Glutamatergic neuron (in vitro differentiated cells): ENCODE measurements around the gene SLC9A3. TPM values are rescaled to one million over a fixed set of nuclear protein-coding genes. Genes with fewer than 3 reads are reported as not detected.

ENCODE experiments used
- DNase-seq: peaks from one replicate; pipeline ENCODE4 v3.0.0; 2022
- H3K27ac Mint-ChIP-seq: one replicate; pipeline ENCODE4 v1.8.0; 2020; ENCODE audit warnings: mild to moderate bottlenecking, mixed read lengths, inconsistent platforms; ENCODE audit not compliant: unreplicated experiment
- H3K27me3 Mint-ChIP-seq: one replicate; pipeline ENCODE4 v1.8.0; 2020; ENCODE audit warnings: mild to moderate bottlenecking, moderate library complexity, mixed read lengths, inconsistent platforms; ENCODE audit not compliant: unreplicated experiment
- H3K36me3 Mint-ChIP-seq: one replicate; pipeline ENCODE4 v1.8.0; 2020; ENCODE audit warnings: mild to moderate bottlenecking, mixed read lengths, inconsistent platforms; ENCODE audit not compliant: unreplicated experiment
- H3K4me1 Mint-ChIP-seq: one replicate; pipeline ENCODE4 v1.8.0; 2020; ENCODE audit warnings: mild to moderate bottlenecking, low read depth, mixed read lengths, inconsistent platforms; ENCODE audit not compliant: unreplicated experiment
- H3K4me3 Mint-ChIP-seq: one replicate; pipeline ENCODE4 v1.8.0; 2020; ENCODE audit warnings: mild to moderate bottlenecking, mixed read lengths, inconsistent platforms; ENCODE audit not compliant: unreplicated experiment
- H3K9me3 Mint-ChIP-seq: one replicate; pipeline ENCODE4 v1.8.0; 2020; ENCODE audit warnings: mild to moderate bottlenecking, moderate library complexity, mixed read lengths, inconsistent platforms; ENCODE audit not compliant: unreplicated experiment
- total RNA-seq: library from RNA; stranded (reverse); fragmentation: NEBNext Ultra II Directional; extraction: Animal tissue kit (Norgen Biotek cat#: 25700); gene quantifications from one replicate; pipeline ENCODE4 v1.2.1, GENCODE V29; 2021; ENCODE audit not compliant: unreplicated experiment
- TF ChIP-seq, protein P1 (sequence below): fragments of 200-600 bp; sonication (generic); IDR thresholded peaks from one replicate; pipeline ENCODE4 v1.5.0; 2021; ENCODE audit not compliant: partially characterized antibody, unreplicated experiment

Gene SLC9A3
- total RNA-seq, 1 donor from 2014 or later = 1.1 TPM

DNA sequence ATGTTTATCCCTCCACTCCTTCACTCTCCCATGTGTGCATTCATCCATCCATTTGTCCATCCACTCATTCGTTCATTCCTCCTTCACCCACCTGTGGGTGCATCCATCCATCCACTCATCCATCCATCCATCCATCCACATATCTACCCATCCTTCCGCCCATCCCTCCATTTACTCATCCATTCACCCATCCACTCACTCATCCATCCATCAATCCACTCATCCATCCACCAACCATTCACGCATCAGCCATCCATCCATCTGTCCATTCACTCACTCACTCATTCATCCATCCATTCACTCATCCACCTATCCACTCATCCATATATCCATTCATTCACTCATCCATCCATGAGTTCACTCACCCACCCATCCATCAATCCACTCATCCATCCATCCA, 7.3 kb downstream of the SLC9A3 start:
- TF ChIP-seq, protein P1, sequence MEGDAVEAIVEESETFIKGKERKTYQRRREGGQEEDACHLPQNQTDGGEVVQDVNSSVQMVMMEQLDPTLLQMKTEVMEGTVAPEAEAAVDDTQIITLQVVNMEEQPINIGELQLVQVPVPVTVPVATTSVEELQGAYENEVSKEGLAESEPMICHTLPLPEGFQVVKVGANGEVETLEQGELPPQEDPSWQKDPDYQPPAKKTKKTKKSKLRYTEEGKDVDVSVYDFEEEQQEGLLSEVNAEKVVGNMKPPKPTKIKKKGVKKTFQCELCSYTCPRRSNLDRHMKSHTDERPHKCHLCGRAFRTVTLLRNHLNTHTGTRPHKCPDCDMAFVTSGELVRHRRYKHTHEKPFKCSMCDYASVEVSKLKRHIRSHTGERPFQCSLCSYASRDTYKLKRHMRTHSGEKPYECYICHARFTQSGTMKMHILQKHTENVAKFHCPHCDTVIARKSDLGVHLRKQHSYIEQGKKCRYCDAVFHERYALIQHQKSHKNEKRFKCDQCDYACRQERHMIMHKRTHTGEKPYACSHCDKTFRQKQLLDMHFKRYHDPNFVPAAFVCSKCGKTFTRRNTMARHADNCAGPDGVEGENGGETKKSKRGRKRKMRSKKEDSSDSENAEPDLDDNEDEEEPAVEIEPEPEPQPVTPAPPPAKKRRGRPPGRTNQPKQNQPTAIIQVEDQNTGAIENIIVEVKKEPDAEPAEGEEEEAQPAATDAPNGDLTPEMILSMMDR = no peak
- Mint-ChIP-seq H3K4me1 (no peaks in the 10 kb centered on the region), H3K9me3 (peaks cover 3% of the 10 kb centered on the region), H3K27ac (no peak overlapping the region), H3K4me3 (no peak overlapping the region), H3K36me3 (peaks cover 6% of the 10 kb centered on the region), H3K27me3 (peaks cover 13% of the 10 kb centered on the region)
- no peak for DNase-seq

DNA sequence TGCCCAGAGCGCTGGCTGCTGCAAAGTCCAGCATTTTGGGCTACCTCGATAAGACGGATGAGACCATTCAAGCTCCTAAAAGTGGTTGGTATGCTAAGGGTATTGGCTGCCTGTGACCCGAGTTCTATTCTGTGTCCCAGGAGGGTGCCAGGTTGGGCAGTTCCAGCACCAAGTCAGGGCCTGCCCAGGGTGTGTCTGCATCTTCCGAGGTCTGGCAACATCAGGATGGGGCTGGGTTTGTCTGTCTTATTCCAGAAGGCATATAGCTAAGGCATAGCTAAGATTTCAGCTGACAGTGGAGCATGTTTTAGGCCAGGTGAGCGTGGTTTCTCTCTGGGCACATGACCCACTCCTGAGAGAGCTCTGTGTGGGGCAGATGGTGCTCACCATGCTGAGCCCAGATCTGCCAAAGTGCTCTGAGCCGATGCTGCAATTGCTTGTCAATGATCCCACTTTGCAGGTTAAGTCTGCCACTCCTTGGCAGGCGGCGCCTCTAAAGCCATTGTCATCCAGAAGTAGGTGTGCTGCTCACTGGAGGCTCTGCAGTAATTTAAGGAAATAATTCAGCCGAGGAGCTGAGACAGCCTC, 7.8 kb downstream of the SLC9A3 start:
- Mint-ChIP-seq H3K9me3 (peaks cover 3% of the 10 kb centered on the region), H3K36me3 (peaks cover 6% of the 10 kb centered on the region), H3K4me1 (no peaks in the 10 kb centered on the region), H3K27me3 (peaks cover 11% of the 10 kb centered on the region), H3K27ac (no peak overlapping the region), H3K4me3 (no peak overlapping the region)
- DNase-seq = no peak
- TF ChIP-seq, protein P1 = no peak

DNA sequence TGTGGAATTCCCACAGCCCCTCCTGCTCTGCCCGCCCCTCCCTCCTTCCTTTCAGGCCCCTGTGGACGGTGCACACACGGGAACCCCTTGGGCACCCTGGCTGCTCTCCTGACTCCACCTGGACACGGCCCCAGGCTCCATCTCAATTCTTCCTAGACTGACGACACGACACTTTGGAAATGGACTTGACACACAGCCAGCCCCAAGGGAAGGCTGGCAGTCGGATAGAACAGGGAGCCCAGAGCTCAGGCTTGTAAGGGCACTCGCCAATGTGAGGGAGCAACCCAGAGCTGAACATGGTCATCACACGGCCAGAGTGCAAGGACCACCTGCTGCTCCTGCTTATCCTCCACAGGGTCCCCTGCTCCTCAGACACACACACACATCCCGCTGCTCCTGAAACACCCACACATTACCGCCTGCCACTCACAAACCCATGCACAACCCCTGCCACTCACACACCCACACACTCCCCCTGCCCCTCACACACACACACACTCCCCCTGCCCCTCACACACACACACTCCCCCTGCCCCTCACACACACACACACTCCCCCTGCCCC, 8.9 kb downstream of the SLC9A3 start:
- peaks cover 4% of the 10 kb centered on the region for H3K9me3 Mint-ChIP-seq
- peaks cover 9% of the 10 kb centered on the region for H3K27me3 Mint-ChIP-seq
- no peak for DNase-seq
- H3K36me3 Mint-ChIP-seq = peaks cover 6% of the 10 kb centered on the region
- H3K27ac Mint-ChIP-seq = no peak overlapping the region
- no peaks in the 10 kb centered on the region for H3K4me1 Mint-ChIP-seq
- TF ChIP-seq, protein P1 = no peak
- no peak overlapping the region for H3K4me3 Mint-ChIP-seq

DNA sequence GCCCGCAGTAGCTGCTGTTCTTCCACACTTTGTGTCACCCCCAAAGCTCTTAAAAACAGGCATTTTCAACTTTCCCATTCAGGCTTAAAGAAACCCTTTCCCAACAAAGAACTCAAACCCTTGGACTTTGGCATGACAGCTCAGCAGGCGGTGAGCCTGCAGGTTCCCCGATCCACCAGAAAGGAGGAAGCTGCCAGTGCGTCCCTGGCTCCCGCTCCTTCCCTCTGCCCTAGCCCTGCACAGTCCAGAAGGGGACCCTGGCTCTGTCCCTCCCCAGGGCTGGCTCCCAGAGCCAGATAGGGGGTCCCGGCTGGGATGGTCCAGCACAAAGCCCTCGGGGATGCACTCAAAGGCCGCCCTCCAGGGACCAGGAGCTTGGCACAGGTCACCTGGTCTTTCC, 9.6 kb downstream of the SLC9A3 start:
- Mint-ChIP-seq H3K4me1 (no peaks in the 10 kb centered on the region), H3K9me3 (peaks cover 4% of the 10 kb centered on the region), H3K27me3 (peaks cover 9% of the 10 kb centered on the region), H3K4me3 (no peak overlapping the region), H3K36me3 (peaks cover 6% of the 10 kb centered on the region), H3K27ac (no peak overlapping the region)
- no peak for DNase-seq
- TF ChIP-seq, protein P1 = no peak

DNA sequence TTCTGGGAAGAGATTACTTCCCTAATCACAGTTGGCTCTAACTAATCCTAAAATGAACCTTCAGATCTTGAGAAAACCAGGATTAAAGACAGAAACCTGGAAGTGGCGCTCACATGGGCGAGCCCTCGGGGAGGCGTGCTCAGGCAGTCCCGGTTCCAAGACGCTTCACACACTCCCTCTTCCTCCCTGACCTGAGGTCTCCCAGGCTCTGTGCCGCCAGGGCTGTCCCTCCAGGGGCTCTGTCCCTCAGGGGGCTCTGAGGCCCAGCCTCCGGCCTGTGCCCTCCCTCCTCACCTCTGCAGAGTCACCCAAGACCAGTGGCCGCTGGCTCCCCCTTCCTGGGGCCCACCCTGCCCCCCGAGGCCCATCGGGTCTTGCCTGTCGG, 10.2 kb downstream of the SLC9A3 start:
- Mint-ChIP-seq H3K36me3 (peaks cover 6% of the 10 kb centered on the region), H3K4me1 (no peaks in the 10 kb centered on the region), H3K4me3 (no peak overlapping the region), H3K27ac (no peak overlapping the region), H3K27me3 (peaks cover 9% of the 10 kb centered on the region), H3K9me3 (peaks cover 4% of the 10 kb centered on the region)
- no peak for DNase-seq
- TF ChIP-seq, protein P1 = no peak
